AG04450 (cell line): ENCODE results near the gene RBM15B. TPM values are rescaled to one million over a fixed set of nuclear protein-coding genes. Genes with fewer than 3 reads are reported as not detected.
A peak's percentile ranks its signal among the peaks of the same experiment; 100 is the strongest.

Experiments used
- CTCF ChIA-PET: fragments of 300-600, 350-600 bp; formaldehyde crosslinking; extraction: SDS; loops from one replicate; lab custom pipeline; 2022; ENCODE audit warnings: antibody characterized with exemption, inconsistent platforms; lab: Charles Lee
- POLR2A ChIA-PET: fragments of 350-600 bp; formaldehyde crosslinking; extraction: SDS; loops from one replicate; lab custom pipeline; 2021; ENCODE audit warnings: antibody characterized with exemption, inconsistent platforms; lab: Yijun Ruan, JAX
- DNase-seq: peaks from one replicate; pipeline ENCODE4 v3.0.0-alpha.2; 2011; ENCODE audit warnings: low read depth, low spot score
- H3K27ac ChIP-seq: one replicate; pipeline ENCODE4 v1.5.1; 2012; ENCODE audit warnings: low read depth, low read length, control low read depth
- H3K27me3 ChIP-seq: one replicate; pipeline ENCODE4 v1.6.0; 2012; ENCODE audit warnings: low read length; ENCODE audit not compliant: control insufficient read depth, insufficient read depth
- H3K4me3 ChIP-seq: 2 replicates; pipeline ENCODE4 v1.5.1; 2011; ENCODE audit warnings: mild to moderate bottlenecking, low read depth, low read length, control low read depth
- H3K9me3 ChIP-seq: 2 replicates; pipeline ENCODE4 v1.5.1; 2012; ENCODE audit warnings: low read length; ENCODE audit not compliant: control insufficient read depth, insufficient read depth
- CTCF ChIP-seq: IDR thresholded peaks from 2 replicates; pipeline ENCODE4 v1.5.1; 2011; ENCODE audit warnings: low read depth, low read length, control low read depth, inconsistent platforms
- polyA plus RNA-seq: library from polyadenylated mRNA; depleted of rRNA; stranded (reverse); fragments of >200 nt; gene quantifications from 2 replicates; pipeline ENCODE4 v1.2.3, GENCODE V29; 2011

Gene RBM15B
- polyA plus RNA-seq, 1 experiment = 12.5 TPM

DNA sequence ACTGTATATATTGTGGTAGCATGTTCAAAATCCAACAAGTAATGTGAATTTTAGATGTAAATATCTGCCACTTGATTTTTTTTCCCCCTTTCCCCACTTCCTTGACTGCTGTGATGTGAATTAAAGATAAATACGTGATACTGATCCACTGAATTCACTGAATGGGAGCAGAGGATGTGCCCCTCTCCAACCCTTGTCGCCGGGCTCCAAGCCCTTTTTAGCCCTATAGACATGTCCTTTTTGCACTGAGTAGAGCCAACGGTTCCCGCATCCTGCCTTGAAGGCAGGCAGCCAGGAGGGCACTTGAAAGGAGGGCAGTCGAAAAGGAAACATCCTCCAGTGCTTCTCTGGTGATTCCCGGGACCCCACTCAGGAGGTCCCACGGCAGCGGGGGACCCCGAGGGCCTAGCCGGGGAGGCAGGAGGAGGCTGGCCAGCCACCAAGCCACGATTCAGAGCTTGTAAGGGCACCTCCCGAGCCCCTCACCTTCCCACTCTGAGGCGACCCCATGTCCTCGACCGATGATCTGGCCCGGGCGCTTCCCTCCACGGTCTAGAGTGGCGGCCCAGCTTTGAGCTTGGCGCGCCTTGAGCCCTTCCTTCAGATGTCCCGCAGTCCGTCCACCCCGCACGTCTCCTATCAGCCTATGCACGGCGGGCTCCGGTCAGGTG lies 6.9 kb upstream of the RBM15B start:
- Histone ChIP-seq H3K4me3 (peak overlapping the region; percentile 97), H3K27ac (peak overlapping the region; percentile 85), H3K9me3 (no peaks in the 10 kb centered on the region; the same call in 1 of the 2 replicates), H3K27me3 (no peaks in the 10 kb centered on the region)
- CTCF ChIA-PET = interaction anchor here (2.8 to 6.7 kb wide), 2 partner anchors 284 to 768 kb away, joined by 9 to 39 read pairs; no protein-coding TSS in a partner anchor
- POLR2A ChIA-PET = interaction anchor here (1.6 to 1.8 kb wide), 2 partner anchors 44 to 815 kb away, joined by 8 to 9 read pairs; partner anchors contain the start of gene HEMK1
- no peak for DNase-seq
- TF ChIP-seq CTCF = no peak

DNA sequence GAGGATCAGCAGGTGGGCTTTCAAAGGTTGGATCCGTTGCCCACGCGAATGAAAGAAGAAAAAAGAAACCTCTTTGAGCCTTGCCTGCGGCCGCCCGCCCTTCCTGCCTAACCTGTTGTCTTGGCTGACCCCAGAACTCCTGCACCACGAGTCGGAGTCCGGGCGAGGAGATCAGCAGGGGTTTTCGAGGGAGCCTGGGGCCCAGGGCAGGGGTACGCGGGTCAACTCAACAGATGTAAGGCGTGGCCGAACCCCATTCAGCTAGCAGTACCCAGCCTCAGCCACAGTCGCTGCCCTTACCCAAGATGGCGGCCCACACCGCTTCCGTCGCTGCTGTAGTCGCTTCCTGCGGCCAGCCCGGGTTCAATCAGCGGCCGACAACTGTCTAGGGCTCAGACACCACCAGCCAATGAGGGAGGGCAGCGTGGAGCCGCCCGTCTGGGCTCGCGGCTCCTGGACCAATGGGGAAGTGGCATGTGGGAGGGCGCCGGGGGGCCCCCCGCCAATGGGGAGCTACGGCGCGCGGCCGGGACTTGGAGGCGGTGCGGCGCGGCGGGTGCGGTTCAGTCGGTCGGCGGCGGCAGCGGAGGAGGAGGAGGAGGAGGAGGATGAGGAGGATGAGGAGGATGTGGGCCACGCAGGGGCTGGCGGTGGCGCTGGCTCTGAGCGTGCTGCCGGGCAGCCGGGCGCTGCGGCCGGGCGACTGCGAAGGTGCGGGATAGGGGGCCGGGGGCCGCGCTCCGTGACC lies 6.2 kb upstream of the RBM15B start, which contains the start of gene MANF:
TSS of gene MANF (plus strand) at position 566 of the 748 bp plus-strand sequence. CDS start at position 618, 52 bp downstream.
- Histone ChIP-seq H3K4me3 (peak within 1 kb of the TSS; percentile 97), H3K27ac (peak within 1 kb of the TSS; percentile 85), H3K27me3 (no peaks in the 10 kb centered on the region), H3K9me3 (no peaks in the 10 kb centered on the region; the same call in 1 of the 2 replicates)
- peak; percentile 94 for DNase-seq
- CTCF ChIA-PET = interaction anchor here (1.8 to 6.7 kb wide), 4 partner anchors 44 to 769 kb away, joined by 6 to 39 read pairs (median 8); no protein-coding TSS in a partner anchor
- POLR2A ChIA-PET = interaction anchor here (0.6 to 1.8 kb wide), 13 partner anchors 9 to 816 kb away, joined by 3 to 9 read pairs (median 4); partner anchors contain the start of genes HEMK1, MAPKAPK3 and RRP9
- TF ChIP-seq CTCF = no peak

GRCh38 chr3:51385621-51386091 lies 5.4 kb upstream of the RBM15B start:
- Histone ChIP-seq H3K9me3 (no peaks in the 10 kb centered on the region; the same call in 1 of the 2 replicates), H3K4me3 (peak overlapping the region; percentile 84), H3K27ac (no peak overlapping the region), H3K27me3 (no peaks in the 10 kb centered on the region)
- CTCF ChIA-PET = interaction anchor here (1.4 to 6.7 kb wide), 4 partner anchors 45 to 770 kb away, joined by 5 to 39 read pairs (median 6); no protein-coding TSS in a partner anchor
- no peak for TF ChIP-seq CTCF
- no peak for DNase-seq
- POLR2A ChIA-PET = interaction anchor here (0.6 to 1.8 kb wide), 9 partner anchors 8 to 817 kb away, joined by 3 to 9 read pairs (median 8); partner anchors contain the start of genes HEMK1, MAPKAPK3 and RRP9

GRCh38 chr3:51386159-51386851 lies 4.8 kb upstream of the RBM15B start:
- peak; percentile 10; the same call in 1 of the 2 replicates for TF ChIP-seq CTCF
- Histone ChIP-seq H3K27ac (no peak overlapping the region), H3K27me3 (no peaks in the 10 kb centered on the region), H3K4me3 (peak overlapping the region; percentile 84), H3K9me3 (no peaks in the 10 kb centered on the region; the same call in 1 of the 2 replicates)
- ChIA-PET CTCF (interaction anchor here (1.4 to 6.7 kb wide), 4 partner anchors 46 to 770 kb away, joined by 5 to 39 read pairs (median 6); no protein-coding TSS in a partner anchor), POLR2A (interaction anchor here (1.1 to 1.8 kb wide), 5 partner anchors 9 to 817 kb away, joined by 4 to 9 read pairs (median 8); partner anchors contain the start of genes HEMK1 and RRP9)
- DNase-seq = no peak
